ENCODE measurements around the gene C1QTNF3.

DNA sequence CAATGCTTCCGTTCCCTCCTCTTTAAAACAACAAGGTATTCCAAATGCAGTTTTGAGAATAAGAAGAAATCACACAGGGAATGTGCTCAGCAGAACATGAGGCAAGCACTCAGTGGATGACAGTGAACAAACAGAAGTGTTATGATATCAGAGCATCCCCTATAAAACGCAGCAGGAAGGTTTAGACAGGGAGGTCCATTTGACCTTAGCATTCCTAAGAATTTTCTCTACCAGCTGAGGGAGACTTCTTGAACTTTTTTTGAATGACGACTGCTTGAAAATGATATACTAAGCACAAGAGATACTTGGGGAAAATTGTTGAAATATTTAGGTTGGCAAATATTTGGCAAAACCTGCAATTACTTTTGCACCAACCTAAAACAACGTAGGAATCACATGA lies 39.1 kb downstream of the C1QTNF3 start:
- TF ChIP-seq, protein P1, sequence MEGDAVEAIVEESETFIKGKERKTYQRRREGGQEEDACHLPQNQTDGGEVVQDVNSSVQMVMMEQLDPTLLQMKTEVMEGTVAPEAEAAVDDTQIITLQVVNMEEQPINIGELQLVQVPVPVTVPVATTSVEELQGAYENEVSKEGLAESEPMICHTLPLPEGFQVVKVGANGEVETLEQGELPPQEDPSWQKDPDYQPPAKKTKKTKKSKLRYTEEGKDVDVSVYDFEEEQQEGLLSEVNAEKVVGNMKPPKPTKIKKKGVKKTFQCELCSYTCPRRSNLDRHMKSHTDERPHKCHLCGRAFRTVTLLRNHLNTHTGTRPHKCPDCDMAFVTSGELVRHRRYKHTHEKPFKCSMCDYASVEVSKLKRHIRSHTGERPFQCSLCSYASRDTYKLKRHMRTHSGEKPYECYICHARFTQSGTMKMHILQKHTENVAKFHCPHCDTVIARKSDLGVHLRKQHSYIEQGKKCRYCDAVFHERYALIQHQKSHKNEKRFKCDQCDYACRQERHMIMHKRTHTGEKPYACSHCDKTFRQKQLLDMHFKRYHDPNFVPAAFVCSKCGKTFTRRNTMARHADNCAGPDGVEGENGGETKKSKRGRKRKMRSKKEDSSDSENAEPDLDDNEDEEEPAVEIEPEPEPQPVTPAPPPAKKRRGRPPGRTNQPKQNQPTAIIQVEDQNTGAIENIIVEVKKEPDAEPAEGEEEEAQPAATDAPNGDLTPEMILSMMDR (conservative IDR thresholded peaks at IDR 0.05; ENCODE audit: low read length): no peak
- TF ChIP-seq EZH2phosphoT487 (IDR thresholded peaks at IDR 0.05; ENCODE audit: borderline replicate concordance, low read depth, low read length): no peak

Data from OCI-LY7 (cell line).